Osteoblast (primary cell): Measurements from ENCODE around the gene HS6ST3. TPM values are rescaled to one million over a fixed set of nuclear protein-coding genes. Genes with fewer than 3 reads are reported as not detected.
A peak's percentile ranks its signal among the peaks of the same experiment; 100 is the strongest.

Experiments used
- DNase-seq: peaks from one replicate; pipeline ENCODE4 v3.0.0; 2011; ENCODE audit warnings: low spot score, mixed read lengths; ENCODE audit not compliant: insufficient read length; ENCODE audit errors: missing footprints
- H2AFZ ChIP-seq: 2 replicates; pipeline ENCODE4 v1.6.0; 2011; ENCODE audit warnings: mild to moderate bottlenecking, low read length
- H3K27ac ChIP-seq: 2 replicates; pipeline ENCODE4 v1.5.1; 2011; ENCODE audit warnings: mild to moderate bottlenecking, low read depth, low read length, moderate library complexity
- H3K27me3 ChIP-seq: 2 replicates; pipeline ENCODE4 v1.6.0; 2012; ENCODE audit warnings: mild to moderate bottlenecking, control low read depth, inconsistent platforms, low read length, moderate library complexity; ENCODE audit not compliant: insufficient read depth
- H3K36me3 ChIP-seq: 2 replicates; pipeline ENCODE4 v1.5.1; 2011; ENCODE audit warnings: mild to moderate bottlenecking, low read length, control low read depth, moderate library complexity; ENCODE audit not compliant: insufficient read depth
- H3K4me1 ChIP-seq: 2 replicates; pipeline ENCODE4 v1.5.1; 2011; ENCODE audit warnings: mild to moderate bottlenecking, low read length, control low read depth, moderate library complexity; ENCODE audit not compliant: insufficient read depth
- H3K4me2 ChIP-seq: 2 replicates; pipeline ENCODE4 v1.6.0; 2011; ENCODE audit warnings: mild to moderate bottlenecking, low read length; ENCODE audit not compliant: insufficient read depth
- H3K4me3 ChIP-seq: fragments of 200-600 bp; sonication (generic); 3 replicates; pipeline ENCODE4 v1.5.1; 2012; ENCODE audit warnings: mild to moderate bottlenecking, low read length, inconsistent platforms; ENCODE audit not compliant: insufficient read depth
- H3K79me2 ChIP-seq: 2 replicates; pipeline ENCODE4 v1.6.0; 2012; ENCODE audit warnings: mild to moderate bottlenecking, low read length, control low read depth, inconsistent platforms; ENCODE audit not compliant: insufficient read depth
- H3K9me3 ChIP-seq: 2 replicates; pipeline ENCODE4 v1.5.1; 2011; ENCODE audit warnings: low read depth, low read length, control low read depth
- H4K20me1 ChIP-seq: 2 replicates; pipeline ENCODE4 v1.6.0; 2012; ENCODE audit warnings: mild to moderate bottlenecking, low read length, control low read depth; ENCODE audit not compliant: insufficient read depth
- total RNA-seq: library from RNA; depleted of rRNA; stranded (reverse); fragments of >200 nt; gene quantifications from 2 replicates; pipeline ENCODE4 v1.2.3, GENCODE V29; 2012
- TF ChIP-seq, protein P1 (sequence below): IDR thresholded peaks from 2 replicates; pipeline ENCODE4 v1.5.1; 2011; ENCODE audit warnings: mild to moderate bottlenecking, low read depth, low read length, moderate library complexity; ENCODE audit errors: extremely low read depth

HS6ST3 gene
- total RNA-seq, 1 donor = not detected

DNA sequence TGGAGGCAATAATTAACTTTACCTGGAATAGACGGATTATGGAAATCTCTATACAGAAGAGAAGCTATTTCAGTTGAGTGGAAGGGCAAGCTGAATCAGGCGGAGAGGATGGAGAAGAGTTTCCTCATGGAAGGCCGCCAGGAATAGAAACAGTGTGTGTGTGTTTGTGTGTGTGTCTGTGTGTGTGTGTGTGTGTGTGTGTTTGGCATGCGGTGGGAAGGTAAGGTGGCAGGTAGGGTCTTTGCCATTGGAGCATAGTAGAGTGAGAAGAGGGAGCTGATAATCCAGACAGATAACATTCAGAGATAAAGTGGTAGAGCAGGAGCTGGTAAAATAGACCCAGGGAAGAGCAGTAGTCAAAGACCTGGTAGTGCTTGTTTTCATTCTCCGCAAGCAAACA, 9.2 kb upstream of the HS6ST3 start:
- peaks cover 4% of the 10 kb centered on the region for H3K27me3 ChIP-seq
- H3K4me1 ChIP-seq = no peaks in the 10 kb centered on the region
- no peaks in the 10 kb centered on the region for H4K20me1 ChIP-seq
- DNase-seq = no peak
- no peak overlapping the region for H3K27ac ChIP-seq
- H3K36me3 ChIP-seq = no peaks in the 10 kb centered on the region
- no peaks in the 10 kb centered on the region for H3K79me2 ChIP-seq
- H3K9me3 ChIP-seq = no peaks in the 10 kb centered on the region
- no peak overlapping the region for H3K4me2 ChIP-seq
- H3K4me3 ChIP-seq = no peak overlapping the region
- no peak overlapping the region for H2AFZ ChIP-seq
- TF ChIP-seq, protein P1, sequence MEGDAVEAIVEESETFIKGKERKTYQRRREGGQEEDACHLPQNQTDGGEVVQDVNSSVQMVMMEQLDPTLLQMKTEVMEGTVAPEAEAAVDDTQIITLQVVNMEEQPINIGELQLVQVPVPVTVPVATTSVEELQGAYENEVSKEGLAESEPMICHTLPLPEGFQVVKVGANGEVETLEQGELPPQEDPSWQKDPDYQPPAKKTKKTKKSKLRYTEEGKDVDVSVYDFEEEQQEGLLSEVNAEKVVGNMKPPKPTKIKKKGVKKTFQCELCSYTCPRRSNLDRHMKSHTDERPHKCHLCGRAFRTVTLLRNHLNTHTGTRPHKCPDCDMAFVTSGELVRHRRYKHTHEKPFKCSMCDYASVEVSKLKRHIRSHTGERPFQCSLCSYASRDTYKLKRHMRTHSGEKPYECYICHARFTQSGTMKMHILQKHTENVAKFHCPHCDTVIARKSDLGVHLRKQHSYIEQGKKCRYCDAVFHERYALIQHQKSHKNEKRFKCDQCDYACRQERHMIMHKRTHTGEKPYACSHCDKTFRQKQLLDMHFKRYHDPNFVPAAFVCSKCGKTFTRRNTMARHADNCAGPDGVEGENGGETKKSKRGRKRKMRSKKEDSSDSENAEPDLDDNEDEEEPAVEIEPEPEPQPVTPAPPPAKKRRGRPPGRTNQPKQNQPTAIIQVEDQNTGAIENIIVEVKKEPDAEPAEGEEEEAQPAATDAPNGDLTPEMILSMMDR = no peak

- Histone ChIP-seq H3K36me3 (no peaks in the 10 kb centered on the region), H3K27ac (no peak overlapping the region), H3K9me3 (no peaks in the 10 kb centered on the region), H3K27me3 (peaks cover 2% of the 10 kb centered on the region), H4K20me1 (no peaks in the 10 kb centered on the region), H3K4me1 (no peaks in the 10 kb centered on the region), H3K79me2 (no peaks in the 10 kb centered on the region), H2AFZ (no peak overlapping the region), H3K4me3 (no peak overlapping the region), H3K4me2 (no peak overlapping the region)
- DNase-seq = peak; percentile 17
- TF ChIP-seq, protein P1 = no peak
Observed at GRCh38 chr13:96081888-96082287, 8.0 kb upstream of the HS6ST3 start.

GRCh38 chr13:96082640-96083039, 7.3 kb upstream of the HS6ST3 start:
- no peak for DNase-seq
- no peak overlapping the region for H3K4me2 ChIP-seq
- no peaks in the 10 kb centered on the region for H3K36me3 ChIP-seq
- H3K4me1 ChIP-seq = no peaks in the 10 kb centered on the region
- no peak overlapping the region for H2AFZ ChIP-seq
- H4K20me1 ChIP-seq = no peaks in the 10 kb centered on the region
- TF ChIP-seq, protein P1 = no peak
- H3K79me2 ChIP-seq = no peaks in the 10 kb centered on the region
- no peak overlapping the region for H3K27ac ChIP-seq
- no peak overlapping the region for H3K4me3 ChIP-seq
- no peaks in the 10 kb centered on the region for H3K9me3 ChIP-seq
- peaks cover 8% of the 10 kb centered on the region for H3K27me3 ChIP-seq

DNA sequence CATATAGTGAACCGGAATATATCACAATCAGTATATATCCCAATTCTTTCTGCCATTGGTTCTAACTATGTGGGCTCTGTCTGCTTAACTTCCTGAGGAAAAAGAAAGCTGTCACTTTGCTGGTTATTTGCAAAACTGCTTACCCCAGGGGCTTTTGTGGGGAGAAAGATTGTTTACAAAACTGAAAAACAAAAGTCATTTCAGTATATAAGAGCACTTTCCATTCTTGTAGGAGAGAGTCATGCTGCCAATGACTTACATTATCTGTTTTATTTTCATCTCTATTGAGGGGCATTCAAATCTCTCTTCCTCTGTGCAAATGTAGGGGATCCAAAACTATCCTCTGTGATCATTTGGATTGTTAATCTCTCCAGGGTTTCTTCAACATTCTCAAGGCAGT, 3.2 kb upstream of the HS6ST3 start:
- Histone ChIP-seq H3K79me2 (no peaks in the 10 kb centered on the region), H3K4me2 (no peak overlapping the region), H3K4me1 (no peaks in the 10 kb centered on the region), H3K27ac (no peak overlapping the region), H4K20me1 (no peaks in the 10 kb centered on the region), H3K9me3 (no peaks in the 10 kb centered on the region), H3K4me3 (no peak overlapping the region), H3K27me3 (peaks cover 40% of the 10 kb centered on the region), H3K36me3 (no peaks in the 10 kb centered on the region), H2AFZ (no peak overlapping the region)
- TF ChIP-seq, protein P1 = no peak
- no peak for DNase-seq
